Activated gamma-delta T cell treated with Interleukin-2 at 50 U/mL for 16 hours (primary cell): ENCODE measurements around the gene MUC2.
"Not testable (repeated sequence)": the region's sequence is repeated elsewhere in the genome, so short reads cannot be mapped to it uniquely, and the experiment has no call there.

Experiments
- DNase-seq: peaks from one replicate; pipeline ENCODE4 v3.0.0-alpha.2; 2020

MUC2 gene

DNA sequence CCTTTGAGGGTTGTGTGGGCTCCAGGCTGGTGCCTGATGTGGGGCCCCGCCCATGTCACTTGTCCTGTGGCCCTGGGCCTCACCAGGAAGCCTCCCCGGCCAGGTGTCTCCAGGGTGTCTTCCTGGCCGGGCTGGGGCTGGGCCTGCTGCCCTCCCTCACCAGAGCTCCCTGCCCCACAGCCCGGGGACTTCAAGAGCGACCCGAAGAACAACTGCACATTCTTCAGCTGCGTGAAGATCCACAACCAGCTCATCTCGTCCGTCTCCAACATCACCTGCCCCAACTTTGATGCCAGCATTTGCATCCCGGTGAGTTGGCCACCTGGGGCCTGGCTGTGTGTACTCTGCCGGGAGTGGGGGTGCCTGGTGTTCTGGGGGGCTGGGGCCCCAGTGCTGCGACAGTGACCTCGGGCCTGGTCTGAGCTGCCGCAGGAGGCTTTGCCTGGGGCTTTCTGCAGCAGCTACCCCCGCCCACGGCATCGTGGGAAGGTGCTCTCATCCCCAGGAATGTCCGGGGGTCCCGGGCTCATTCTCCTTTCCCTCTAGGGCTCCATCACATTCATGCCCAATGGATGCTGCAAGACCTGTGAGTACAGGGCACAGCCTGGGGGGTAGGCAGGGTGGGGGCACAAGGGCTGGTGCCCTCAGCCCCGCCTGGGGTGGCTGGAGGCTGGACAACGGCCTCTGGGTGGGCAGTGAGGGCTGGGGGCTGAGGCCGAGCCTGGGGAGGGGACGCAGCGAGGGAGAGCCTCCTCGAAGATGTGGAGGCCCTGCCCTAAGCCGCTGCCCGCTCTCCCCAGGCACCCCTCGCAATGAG, 34.6 kb downstream of the MUC2 start:
- DNase-seq: no peak

DNA sequence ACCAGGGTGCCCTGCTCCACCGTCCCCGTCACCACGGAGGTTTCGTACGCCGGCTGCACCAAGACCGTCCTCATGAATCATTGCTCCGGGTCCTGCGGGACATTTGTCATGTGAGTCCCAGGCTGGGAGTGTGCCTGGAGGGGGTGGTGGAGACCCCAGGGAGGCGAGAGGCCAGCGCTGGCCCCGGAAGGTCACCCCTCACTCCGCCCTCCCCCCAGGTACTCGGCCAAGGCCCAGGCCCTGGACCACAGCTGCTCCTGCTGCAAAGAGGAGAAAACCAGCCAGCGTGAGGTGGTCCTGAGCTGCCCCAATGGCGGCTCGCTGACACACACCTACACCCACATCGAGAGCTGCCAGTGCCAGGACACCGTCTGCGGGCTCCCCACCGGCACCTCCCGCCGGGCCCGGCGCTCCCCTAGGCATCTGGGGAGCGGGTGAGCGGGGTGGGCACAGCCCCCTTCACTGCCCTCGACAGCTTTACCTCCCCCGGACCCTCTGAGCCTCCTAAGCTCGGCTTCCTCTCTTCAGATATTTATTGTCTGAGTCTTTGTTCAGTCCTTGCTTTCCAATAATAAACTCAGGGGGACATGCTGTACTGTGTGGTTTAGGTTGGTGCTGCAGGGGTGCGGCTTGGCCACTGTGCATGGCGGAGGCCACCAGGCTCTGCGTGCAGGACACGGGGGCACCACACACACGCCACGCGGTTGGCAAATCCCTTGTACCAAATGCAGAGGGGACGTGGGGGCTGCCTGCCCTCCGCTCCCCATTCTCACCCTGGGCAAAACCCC, 35.4 kb downstream of the MUC2 start:
- no peak for DNase-seq

DNA sequence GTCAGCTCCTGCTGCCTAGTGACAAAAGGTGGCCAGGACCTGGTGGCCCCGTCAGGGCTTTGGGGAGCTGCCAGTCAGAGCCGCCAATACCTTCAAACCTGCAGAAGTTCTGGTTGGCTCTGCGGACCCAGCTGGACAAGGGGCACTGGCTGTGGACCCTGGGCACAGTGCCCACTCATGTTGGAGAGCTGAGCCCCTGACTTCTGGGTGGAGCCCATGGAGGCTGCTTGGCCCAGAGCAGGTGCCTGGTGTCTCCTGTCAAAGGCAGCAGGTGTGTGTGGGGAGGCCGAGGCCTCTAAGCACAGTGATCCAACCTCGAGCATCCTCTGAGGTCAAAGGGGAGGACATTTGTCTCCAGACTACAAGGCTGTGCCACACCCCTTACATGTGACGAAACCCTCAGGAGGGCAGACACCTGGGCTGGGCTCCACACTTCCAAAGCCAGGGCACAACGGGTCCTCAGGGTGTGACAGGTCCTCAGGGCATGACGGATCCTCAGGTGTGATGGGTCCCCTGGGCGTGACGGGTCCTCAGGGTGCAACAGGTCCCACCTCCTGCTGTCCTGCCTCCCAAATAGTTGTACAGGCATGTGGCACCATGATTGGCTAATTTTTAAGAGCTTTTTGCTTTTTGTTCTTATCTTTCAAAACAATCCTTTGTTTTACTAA, 37.0 kb downstream of the MUC2 start:
- DNase-seq: no peak

- DNase-seq: no peak
These were observed 37.9 kb downstream of the MUC2 start for GRCh38 chr11:1112351-1113191.

DNA sequence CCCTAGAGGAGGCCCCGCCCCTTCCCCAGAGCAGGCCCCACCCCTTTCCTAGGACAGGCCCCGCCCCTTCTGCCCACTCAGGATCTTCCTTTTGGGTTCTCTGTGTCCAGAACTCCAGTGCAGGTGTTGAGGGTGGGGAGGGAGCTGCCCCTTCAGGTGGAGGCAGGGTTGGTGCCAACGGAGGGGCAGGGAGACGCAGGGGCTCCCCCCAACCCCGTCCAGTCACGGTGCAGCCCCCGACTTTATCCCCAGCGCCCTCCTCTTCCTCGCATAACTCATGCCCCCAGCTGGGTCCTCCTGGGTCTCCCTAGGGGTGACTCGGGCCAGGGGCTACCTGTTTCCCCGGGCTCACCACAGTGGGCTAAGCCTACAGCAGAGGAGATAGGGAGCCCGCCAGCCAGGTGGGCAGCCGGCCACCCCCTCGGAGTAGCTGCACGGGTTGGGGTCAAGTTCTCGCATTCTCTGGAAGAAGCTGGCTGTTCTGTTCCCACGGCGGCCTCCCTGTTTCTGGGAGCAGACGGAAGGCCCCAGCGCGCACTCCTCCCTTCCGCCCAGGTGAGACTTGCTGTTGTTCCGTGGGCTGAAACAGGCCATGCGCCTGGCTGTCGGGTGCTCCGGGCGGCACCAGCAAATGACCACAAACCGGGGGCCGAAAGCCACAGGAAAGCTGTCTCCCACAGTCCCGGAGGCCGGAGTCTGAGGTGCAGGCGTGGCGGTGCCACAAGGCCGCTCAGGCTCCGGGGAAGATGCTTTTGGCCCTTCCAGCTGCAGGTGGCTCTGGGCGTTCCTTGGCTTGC, 38.9 kb downstream of the MUC2 start:
- DNase-seq: no peak

GRCh38 chr11:1115292-1115691, 40.6 kb downstream of the MUC2 start:
- DNase-seq: not testable (repeated sequence)

DNA sequence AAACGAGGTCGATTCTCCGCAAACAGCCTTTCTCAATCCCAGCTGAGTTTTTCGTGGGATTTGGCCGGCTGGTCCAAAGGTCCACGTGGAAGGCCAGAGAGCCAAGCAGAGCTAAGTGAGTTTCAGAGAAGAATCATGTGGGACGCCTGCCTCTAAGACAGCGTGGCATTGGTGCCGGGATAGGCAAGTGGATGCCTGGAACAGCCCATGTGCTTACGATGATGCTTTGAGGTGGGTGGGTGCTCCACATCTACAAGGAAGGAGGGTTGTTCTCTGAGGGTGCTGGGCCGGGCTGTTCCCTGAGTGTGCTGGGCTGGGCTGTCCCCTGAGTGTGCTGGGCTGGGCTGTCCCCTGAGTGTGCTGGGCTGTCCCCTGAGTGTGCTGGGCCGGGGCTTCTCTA, 41.4 kb downstream of the MUC2 start:
- DNase-seq: no peak

- no peak for DNase-seq
These were observed 42.2 kb downstream of the MUC2 start for GRCh38 chr11:1116666-1117390.

DNA sequence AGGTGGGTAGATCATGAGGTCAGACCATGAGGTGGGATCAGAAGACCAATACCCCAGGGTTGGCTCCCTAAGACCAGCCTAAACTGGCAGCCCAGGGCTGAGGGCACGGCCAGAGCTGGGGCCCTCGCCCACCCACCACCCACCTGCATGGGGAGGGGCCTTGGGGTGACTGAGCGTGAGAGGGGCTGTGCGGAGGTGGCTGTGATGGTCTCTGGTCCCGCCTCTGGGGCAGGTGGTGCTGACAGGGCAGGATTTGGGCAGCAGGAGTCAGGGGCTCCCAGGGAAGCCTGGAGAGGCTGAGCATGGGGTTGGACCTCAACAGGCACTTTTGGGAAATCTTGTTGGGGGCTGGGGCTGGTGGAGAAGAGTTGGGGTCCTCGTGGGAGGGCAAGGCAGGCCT, 43.3 kb downstream of the MUC2 start:
- DNase-seq: peak; percentile 1

DNA sequence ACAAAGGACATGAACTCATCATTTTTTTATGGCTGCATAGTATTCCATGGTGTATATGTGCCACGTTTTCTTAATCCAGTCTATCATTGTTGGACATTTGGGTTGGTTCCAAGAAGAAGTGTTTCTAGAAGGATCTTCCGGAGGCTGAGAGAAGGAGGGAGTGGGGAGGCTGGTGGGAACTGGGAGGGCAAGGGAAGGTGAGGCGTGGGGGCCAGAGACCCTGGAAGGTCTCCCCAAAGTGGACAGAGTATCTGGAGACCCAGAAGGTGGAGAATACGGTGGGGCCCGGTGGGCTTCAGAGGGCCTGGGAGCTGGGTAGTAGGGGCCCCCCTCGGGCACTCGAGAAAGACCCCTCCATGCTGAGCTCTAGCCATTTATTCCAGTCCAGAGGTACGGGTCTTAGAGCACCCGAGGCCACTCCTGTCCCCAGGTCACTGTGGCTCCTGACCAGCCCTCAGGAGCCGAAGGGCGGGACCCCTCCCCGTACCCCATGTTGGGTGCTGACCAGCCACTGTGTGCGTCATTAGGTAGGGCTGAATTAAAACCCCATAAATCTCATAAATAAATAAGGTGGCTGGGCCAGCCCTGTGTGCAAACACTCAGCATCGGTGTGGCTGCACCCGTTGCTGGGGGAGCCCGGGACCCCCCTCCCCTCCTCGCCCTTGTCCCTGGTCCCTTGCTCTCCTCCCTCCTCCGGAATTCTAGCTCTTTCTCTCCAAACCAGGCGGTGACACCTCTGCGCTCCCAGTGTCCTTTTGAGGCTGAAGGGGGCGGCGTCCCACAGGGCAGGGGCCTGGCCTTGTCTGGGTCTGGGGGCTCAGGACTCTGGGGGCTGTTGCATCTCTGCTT, 44.3 kb downstream of the MUC2 start:
- DNase-seq: peak; percentile 0

DNA sequence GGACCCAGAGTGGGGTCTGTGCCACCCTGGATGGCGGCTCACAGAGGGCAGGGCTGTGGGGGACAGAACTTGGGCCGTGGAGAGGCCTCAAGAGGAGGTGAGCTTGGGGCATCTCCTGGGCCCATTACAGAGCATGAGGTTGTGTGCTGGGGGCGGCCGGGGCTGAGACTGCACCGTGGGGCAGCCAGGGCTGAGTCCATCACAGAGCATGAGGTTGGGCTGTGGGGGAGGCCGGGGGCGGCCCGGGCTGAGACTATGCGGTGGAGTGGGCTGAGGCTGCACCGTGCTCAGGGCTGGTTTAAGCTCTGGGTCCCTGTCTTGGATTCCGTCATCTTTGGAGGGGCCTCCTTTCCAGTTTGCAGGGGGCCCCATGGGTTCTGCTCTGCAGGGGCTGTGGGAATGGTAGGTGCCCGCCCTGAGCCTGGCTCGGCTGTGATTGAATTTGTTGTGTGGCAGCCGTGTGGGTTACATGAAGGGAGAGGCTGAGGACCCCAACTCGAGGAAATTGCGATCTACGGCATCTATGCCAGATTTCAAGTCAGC, 45.0 kb downstream of the MUC2 start:
- DNase-seq: peak; percentile 2

DNA sequence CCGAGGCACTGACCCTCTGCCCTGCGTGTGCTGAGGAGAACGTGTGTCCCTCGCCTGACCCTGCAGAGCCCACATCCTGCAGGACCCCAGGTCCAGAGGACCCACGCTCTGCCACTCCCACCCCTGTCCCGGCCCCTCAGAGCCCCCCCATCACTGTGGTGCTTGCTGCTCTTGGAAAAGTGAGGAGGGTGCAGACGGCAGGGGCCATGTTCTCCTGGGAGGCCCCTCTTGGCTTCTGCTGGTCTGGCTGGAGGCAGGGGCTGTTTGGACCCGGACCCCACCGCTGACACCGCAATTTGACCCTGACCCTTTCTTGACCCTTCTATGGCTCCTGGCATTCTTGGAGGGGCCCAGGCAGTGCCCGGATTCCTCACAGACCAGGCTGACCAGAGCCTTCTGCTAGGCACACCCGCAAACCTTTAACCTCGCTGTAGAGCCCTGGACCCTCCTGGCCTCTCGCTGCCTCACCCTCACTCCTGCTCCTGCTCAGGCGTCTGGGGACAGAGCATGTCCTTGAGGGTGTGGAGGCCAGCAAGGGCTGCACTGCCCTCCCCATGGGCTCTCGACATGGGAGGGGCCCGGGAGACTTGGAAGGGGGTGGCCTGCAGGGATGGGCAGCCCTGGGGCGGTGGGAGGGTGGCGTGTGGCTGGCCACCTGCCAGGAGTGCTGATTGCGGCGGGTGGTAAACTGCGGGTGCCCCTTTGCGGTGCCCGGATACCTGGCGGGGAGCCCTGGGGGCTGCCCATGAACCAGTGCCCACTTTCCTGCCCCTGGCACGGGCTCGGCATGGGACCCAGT, 46.1 kb downstream of the MUC2 start:
- no peak for DNase-seq

- DNase-seq: no peak
These were observed 46.7 kb downstream of the MUC2 start for GRCh38 chr11:1121331-1121812.

DNA sequence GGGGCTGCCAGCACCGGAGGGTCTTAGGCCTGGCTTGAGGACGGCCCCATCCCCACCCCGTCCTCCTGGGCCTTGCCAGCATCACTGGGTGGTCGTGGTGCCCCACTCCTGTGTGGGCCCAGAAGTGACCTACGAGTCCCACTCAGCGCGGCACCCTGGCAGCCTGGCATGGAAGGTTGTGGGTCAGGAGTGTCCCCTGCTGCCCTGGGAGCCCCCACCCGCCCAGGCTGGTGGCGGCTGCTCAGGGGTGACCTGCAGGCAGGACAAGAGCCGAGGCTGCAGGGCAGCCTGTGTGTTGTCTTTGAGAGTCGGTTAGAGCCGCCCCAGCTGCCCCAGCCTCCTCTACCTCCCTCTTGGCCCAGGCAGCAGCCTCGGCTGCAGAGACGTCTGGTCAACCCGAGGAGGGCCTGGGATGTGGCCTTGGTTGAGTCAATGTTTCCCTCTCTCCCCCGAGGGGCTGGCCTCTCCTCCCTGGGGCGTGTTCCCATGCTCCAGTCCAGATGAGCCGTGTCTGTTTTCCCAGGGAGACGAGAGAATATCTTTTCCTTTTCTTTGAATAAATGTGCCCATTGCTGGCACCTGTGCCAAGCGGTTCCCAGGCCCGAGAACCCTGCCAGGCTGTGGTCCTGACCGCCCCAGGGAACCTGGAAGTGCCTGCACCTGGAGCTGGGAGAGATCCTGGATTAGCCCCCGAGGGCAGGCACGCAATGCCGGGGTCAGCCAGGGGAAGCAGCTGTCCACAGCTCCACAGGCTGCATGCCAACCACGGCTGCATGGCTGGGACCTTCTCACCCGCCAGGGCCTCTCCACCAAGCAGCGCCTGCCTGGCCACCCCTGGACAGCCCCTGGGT, 47.4 kb downstream of the MUC2 start:
- no peak for DNase-seq

- DNase-seq: no peak
These were observed 48.0 kb downstream of the MUC2 start for GRCh38 chr11:1122664-1123002.

GRCh38 chr11:1123970-1124369, 49.3 kb downstream of the MUC2 start:
- DNase-seq: peak; percentile 1
